H9 (cell line): Measurements from ENCODE around the gene TMUB2. TPM values are rescaled to one million over a fixed set of nuclear protein-coding genes. Genes with fewer than 3 reads are reported as not detected.

Source experiments
- DNase-seq: peaks from one replicate; pipeline ENCODE4 v3.0.0-alpha.2; 2017
- H2AFZ ChIP-seq: one replicate; pipeline ENCODE4 v1.6.1; 2013; ENCODE audit warnings: mild to moderate bottlenecking, low read length, control low read depth, moderate library complexity
- H2AK5ac ChIP-seq: 2 replicates; pipeline ENCODE4 v1.6.1; 2013; ENCODE audit warnings: low read length, control low read depth, mixed read lengths; ENCODE audit not compliant: insufficient read length
- H2BK120ac ChIP-seq: one replicate; pipeline ENCODE4 v1.6.1; 2013; ENCODE audit warnings: low read depth, mild to moderate bottlenecking, low read length, control low read depth, inconsistent platforms; ENCODE audit not compliant: poor library complexity, severe bottlenecking
- H2BK12ac ChIP-seq: 2 replicates; pipeline ENCODE4 v1.6.1; 2013; ENCODE audit warnings: low read length, control low read depth, mixed read lengths, low read depth; ENCODE audit not compliant: insufficient read length
- H2BK15ac ChIP-seq: 2 replicates; pipeline ENCODE4 v1.6.1; 2013; ENCODE audit warnings: low read depth, low read length, control low read depth
- H2BK20ac ChIP-seq: one replicate; pipeline ENCODE4 v1.6.1; 2013; ENCODE audit warnings: low read depth, mild to moderate bottlenecking, low read length, control low read depth, inconsistent platforms; ENCODE audit not compliant: poor library complexity, severe bottlenecking
- H2BK5ac ChIP-seq: 2 replicates; pipeline ENCODE4 v1.6.1; 2013; ENCODE audit warnings: low read length, control low read depth, mixed read lengths; ENCODE audit not compliant: insufficient read length
- H3K14ac ChIP-seq: 2 replicates; pipeline ENCODE4 v1.6.1; 2013; ENCODE audit warnings: low read length, control low read depth; ENCODE audit not compliant: insufficient read depth
- H3K18ac ChIP-seq: 2 replicates; pipeline ENCODE4 v1.6.1; 2013; ENCODE audit warnings: low read depth, mild to moderate bottlenecking, mixed read lengths, low read length, control low read depth; ENCODE audit not compliant: insufficient read length
- H3K23ac ChIP-seq: 2 replicates; pipeline ENCODE4 v1.6.1; 2013; ENCODE audit warnings: low read length, control low read depth, mixed read lengths, low read depth; ENCODE audit not compliant: insufficient read length
- H3K23me2 ChIP-seq: 2 replicates; pipeline ENCODE4 v1.6.1; 2013; ENCODE audit warnings: low read depth, mild to moderate bottlenecking, mixed read lengths, low read length, control low read depth; ENCODE audit not compliant: insufficient read length, poor library complexity, severe bottlenecking
- H3K27ac ChIP-seq: 2 replicates; pipeline ENCODE4 v1.5.1; 2013; ENCODE audit warnings: low read length, control low read depth, mixed read lengths, low read depth; ENCODE audit not compliant: insufficient read length
- H3K27me3 ChIP-seq: 2 replicates; pipeline ENCODE4 v1.6.1; 2013; ENCODE audit warnings: low read length, control low read depth, inconsistent platforms; ENCODE audit not compliant: insufficient read depth
- H3K4ac ChIP-seq: 2 replicates; pipeline ENCODE4 v1.6.1; 2013; ENCODE audit warnings: low read depth, mild to moderate bottlenecking, control low read depth, inconsistent platforms, low read length, moderate library complexity
- H3K4me1 ChIP-seq: 2 replicates; pipeline ENCODE4 v1.6.1; 2013; ENCODE audit warnings: low read length, control low read depth, inconsistent platforms; ENCODE audit not compliant: insufficient read depth
- H3K4me2 ChIP-seq: 2 replicates; pipeline ENCODE4 v1.6.1; 2013; ENCODE audit warnings: low read length, control low read depth, mixed read lengths; ENCODE audit not compliant: insufficient read length, insufficient read depth
- H3K56ac ChIP-seq: 2 replicates; pipeline ENCODE4 v1.6.1; 2013; ENCODE audit warnings: low read depth, mild to moderate bottlenecking, mixed read lengths, low read length, control low read depth; ENCODE audit not compliant: insufficient read length
- H3K79me1 ChIP-seq: 2 replicates; pipeline ENCODE4 v1.6.1; 2013; ENCODE audit warnings: low read depth, mild to moderate bottlenecking, moderate library complexity, low read length, control low read depth, inconsistent platforms; ENCODE audit not compliant: insufficient read depth, poor library complexity, severe bottlenecking
- H3K79me2 ChIP-seq: 2 replicates; pipeline ENCODE4 v1.6.1; 2013; ENCODE audit warnings: low read length, control low read depth, inconsistent platforms; ENCODE audit not compliant: insufficient read depth
- H3K9ac ChIP-seq: 2 replicates; pipeline ENCODE4 v1.6.1; 2013; ENCODE audit warnings: low read length, control low read depth, mixed read lengths; ENCODE audit not compliant: insufficient read length; ENCODE audit errors: extremely low read depth
- H3K9me3 ChIP-seq: one replicate; pipeline ENCODE4 v1.6.1; 2013; ENCODE audit warnings: low read depth, low read length, inconsistent platforms; ENCODE audit not compliant: control insufficient read depth
- H3T11ph ChIP-seq: one replicate; pipeline ENCODE4 v1.6.1; 2013; ENCODE audit warnings: mild to moderate bottlenecking, low read length, control low read depth, inconsistent platforms
- H4K20me1 ChIP-seq: one replicate; pipeline ENCODE4 v1.6.1; 2013; ENCODE audit not compliant: control insufficient read depth, insufficient read length, insufficient read depth
- H4K5ac ChIP-seq: 2 replicates; pipeline ENCODE4 v1.6.1; 2013; ENCODE audit warnings: low read depth, mild to moderate bottlenecking, mixed read lengths, low read length, control low read depth; ENCODE audit not compliant: insufficient read length
- H4K8ac ChIP-seq: replicated peaks from 2 replicates; pipeline ENCODE4 v1.6.1; 2013; ENCODE audit warnings: low read length, control low read depth, mixed read lengths, low read depth; ENCODE audit not compliant: insufficient read length
- H4K91ac ChIP-seq: 2 replicates; pipeline ENCODE4 v1.6.1; 2013; ENCODE audit warnings: low read depth, mild to moderate bottlenecking, moderate library complexity, mixed read lengths, low read length, control low read depth; ENCODE audit not compliant: insufficient read length
- H3K27ac Mint-ChIP-seq, 3 experiments: 2 replicates in 2 of 3; 3 replicates in 1 of 3; pipeline ENCODE4 v1.8.0; 2020 to 2021; ENCODE audit warnings: mixed read lengths in 3 of 3, mild to moderate bottlenecking in 1 of 3, moderate library complexity in 1 of 3
- H3K27me3 Mint-ChIP-seq: 2 replicates; pipeline ENCODE4 v1.8.0; 2021; ENCODE audit warnings: low read depth, mild to moderate bottlenecking, moderate library complexity, mixed read lengths
- H3K36me3 Mint-ChIP-seq, 3 experiments: 2 replicates in 2 of 3; 3 replicates in 1 of 3; pipeline ENCODE4 v1.8.0; 2020 to 2021; ENCODE audit warnings: low read depth in 3 of 3, mixed read lengths in 3 of 3; ENCODE audit not compliant: insufficient read depth in 1 of 3
- H3K4me1 Mint-ChIP-seq, 2 experiments: 2 replicates each; pipeline ENCODE4 v1.8.0; 2020; ENCODE audit warnings: mixed read lengths in 2 of 2
- H3K4me3 Mint-ChIP-seq, 2 experiments: 2 replicates in 1 of 2; 3 replicates in 1 of 2; pipeline ENCODE4 v1.8.0; 2020 to 2021; ENCODE audit warnings: mild to moderate bottlenecking in 2 of 2, mixed read lengths in 2 of 2, moderate library complexity in 1 of 2
- H3K9me3 Mint-ChIP-seq, 2 experiments: 2 replicates in 1 of 2; 3 replicates in 1 of 2; pipeline ENCODE4 v1.8.0; 2020; ENCODE audit warnings: mild to moderate bottlenecking in 2 of 2, mixed read lengths in 2 of 2, moderate library complexity in 1 of 2
- WGBS: extraction: QIAGEN DNeasy Blood & Tissue Kit; methylation state at CpG from one replicate; pipeline ENCODE4 v1.1.7; 2013; ENCODE audit warnings: missing lambda C conversion rate, low lambda C conversion rate, mixed read lengths; ENCODE audit not compliant: insufficient read length; ENCODE audit errors: extremely low coverage; 5-methylcytosine and 5-hydroxymethylcytosine counted together
- total RNA-seq: library from RNA; stranded (reverse); gene quantifications from 2 replicates; pipeline ENCODE4 v1.2.1, GENCODE V29; 2021
- TF ChIP-seq, protein P1 (sequence below): fragments of 200-600 bp; sonication (generic); conservative IDR thresholded peaks from 3 replicates; pipeline ENCODE4 v1.8.0; 2021; ENCODE audit warnings: antibody characterized with exemption, mild to moderate bottlenecking

Gene TMUB2
- total RNA-seq, 1 experiment from 2014 or later, result 22.9 TPM

DNA sequence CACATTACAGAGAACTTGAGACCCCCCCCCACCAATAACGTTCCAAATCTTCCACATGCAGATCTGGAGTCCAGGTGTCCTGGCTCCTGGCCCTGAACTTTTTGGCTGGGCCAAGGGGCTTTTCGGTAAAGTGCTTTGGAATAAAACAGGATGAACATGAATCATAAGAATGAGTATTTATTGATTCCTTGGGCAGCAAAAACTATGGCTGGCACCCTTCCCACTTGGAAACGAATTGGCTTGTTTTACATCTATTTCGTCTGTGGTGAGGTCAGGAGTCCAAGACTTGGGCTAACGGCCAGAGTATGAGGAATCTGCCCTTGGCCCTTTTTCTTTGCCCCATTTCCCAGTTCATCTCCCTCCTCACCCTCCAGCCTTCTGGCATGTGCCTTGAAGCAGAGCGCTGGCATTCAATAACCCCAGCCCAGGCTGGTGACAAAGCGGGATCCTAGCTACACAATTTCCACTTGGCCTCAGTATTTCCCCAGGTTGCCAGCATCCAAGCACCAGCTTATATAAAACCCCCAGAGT is 36.8 kb downstream of the TMUB2 start:
- Histone ChIP-seq H3K4ac (no peak overlapping the region), H3T11ph (no peak overlapping the region), H2BK15ac (no peak overlapping the region), H3K79me2 (no peaks in the 10 kb centered on the region), H3K18ac (no peak overlapping the region), H3K9me3 (no peaks in the 10 kb centered on the region), H3K23ac (no peak overlapping the region), H2AK5ac (no peak overlapping the region), H2AFZ (no peak overlapping the region), H3K4me2 (no peak overlapping the region), H3K14ac (no peak overlapping the region), H4K5ac (no peak overlapping the region), H3K79me1 (no peaks in the 10 kb centered on the region), H4K8ac (no peak overlapping the region), H4K20me1 (no peaks in the 10 kb centered on the region), H2BK5ac (no peak overlapping the region), H2BK20ac (no peak overlapping the region), H3K9ac (no peak overlapping the region), H2BK120ac (no peak overlapping the region), H3K27ac (no peak overlapping the region), H3K56ac (no peak overlapping the region), H2BK12ac (no peak overlapping the region), H3K4me1 (no peaks in the 10 kb centered on the region), H4K91ac (no peak overlapping the region), H3K27me3 (no peaks in the 10 kb centered on the region), H3K23me2 (peaks cover 21% of the 10 kb centered on the region)
- DNase-seq, result no peak
- H3K36me3 Mint-ChIP-seq, result no peaks in the 10 kb centered on the region
- no peak overlapping the region for H3K27ac Mint-ChIP-seq
- no CpG with 5 or more reads among the region's 7 CpGs for WGBS
- H3K4me3 Mint-ChIP-seq, result peak overlapping the region in 1 of 2 experiments; percentile 50; a peak in 1 of 5 replicates
- TF ChIP-seq, protein P1, sequence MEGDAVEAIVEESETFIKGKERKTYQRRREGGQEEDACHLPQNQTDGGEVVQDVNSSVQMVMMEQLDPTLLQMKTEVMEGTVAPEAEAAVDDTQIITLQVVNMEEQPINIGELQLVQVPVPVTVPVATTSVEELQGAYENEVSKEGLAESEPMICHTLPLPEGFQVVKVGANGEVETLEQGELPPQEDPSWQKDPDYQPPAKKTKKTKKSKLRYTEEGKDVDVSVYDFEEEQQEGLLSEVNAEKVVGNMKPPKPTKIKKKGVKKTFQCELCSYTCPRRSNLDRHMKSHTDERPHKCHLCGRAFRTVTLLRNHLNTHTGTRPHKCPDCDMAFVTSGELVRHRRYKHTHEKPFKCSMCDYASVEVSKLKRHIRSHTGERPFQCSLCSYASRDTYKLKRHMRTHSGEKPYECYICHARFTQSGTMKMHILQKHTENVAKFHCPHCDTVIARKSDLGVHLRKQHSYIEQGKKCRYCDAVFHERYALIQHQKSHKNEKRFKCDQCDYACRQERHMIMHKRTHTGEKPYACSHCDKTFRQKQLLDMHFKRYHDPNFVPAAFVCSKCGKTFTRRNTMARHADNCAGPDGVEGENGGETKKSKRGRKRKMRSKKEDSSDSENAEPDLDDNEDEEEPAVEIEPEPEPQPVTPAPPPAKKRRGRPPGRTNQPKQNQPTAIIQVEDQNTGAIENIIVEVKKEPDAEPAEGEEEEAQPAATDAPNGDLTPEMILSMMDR, result no peak
- no peaks in the 10 kb centered on the region; a peak in 1 of 5 replicates for H3K9me3 Mint-ChIP-seq
- H3K27me3 Mint-ChIP-seq, result no peaks in the 10 kb centered on the region; the same call in 1 of the 2 replicates
- H3K4me1 Mint-ChIP-seq, result peaks cover 7 to 12% of the 10 kb centered on the region in 2 experiments
